IMR-90 (cell line): ENCODE measurements around the gene CSRP2. TPM values are rescaled to one million over a fixed set of nuclear protein-coding genes. Genes with fewer than 3 reads are reported as not detected.

Source experiments
- ATAC-seq: fragments of 200-7000 bp; cut with Tn5 transposase; 2 replicates; pipeline ENCODE4 v1.9.1; 2020; ENCODE audit warnings: low read depth, mild to moderate bottlenecking, moderate library complexity
- BruUV-seq: library from RNA; stranded (reverse); fragments of 400-500 nt; replicated peaks from 2 replicates; lab custom pipeline; 2021; lab: Mats Ljungman, UMichigan
- CTCF ChIA-PET: fragments of 300-600 bp; formaldehyde crosslinking; extraction: SDS; loops from one replicate; lab custom pipeline; 2021; ENCODE audit warnings: antibody characterized with exemption; lab: Yijun Ruan, JAX
- POLR2A ChIA-PET: fragments of 300-600 bp; sonication (Branson Sonifier 250); formaldehyde crosslinking; loops from one replicate; lab custom pipeline; 2022; ENCODE audit warnings: antibody characterized with exemption; ENCODE audit not compliant: unreplicated experiment; lab: Charles Lee
- DNase-seq: peaks from one replicate; pipeline ENCODE4 v3.0.0; 2013
- H2AFZ ChIP-seq: replicated peaks from 2 replicates; pipeline ENCODE3; 2013; ENCODE audit warnings: low read length, mild to moderate bottlenecking; ENCODE audit not compliant: poor library complexity
- H2AK5ac ChIP-seq: 2 replicates; pipeline ENCODE4 v1.6.1; 2013; ENCODE audit warnings: low read depth, low read length, inconsistent platforms
- H2AK9ac ChIP-seq: replicated peaks from 2 replicates; pipeline ENCODE3; 2013; ENCODE audit warnings: mild to moderate bottlenecking, low read depth, low read length, moderate library complexity; ENCODE audit not compliant: poor library complexity
- H2BK120ac ChIP-seq: 2 replicates; pipeline ENCODE4 v1.6.1; 2013; ENCODE audit warnings: low read depth, low read length, inconsistent platforms
- H2BK15ac ChIP-seq: 3 replicates; pipeline ENCODE4 v1.6.1; 2013; ENCODE audit warnings: low read depth, low read length, inconsistent platforms
- H2BK20ac ChIP-seq: 2 replicates; pipeline ENCODE4 v1.6.1; 2013; ENCODE audit warnings: low read depth, mild to moderate bottlenecking, inconsistent platforms, low read length, moderate library complexity
- H2BK5ac ChIP-seq: 2 replicates; pipeline ENCODE4 v1.6.1; 2013; ENCODE audit warnings: mild to moderate bottlenecking, low read depth, low read length, inconsistent platforms; ENCODE audit not compliant: poor library complexity, severe bottlenecking
- H3K14ac ChIP-seq: replicated peaks from 2 replicates; pipeline ENCODE4 v1.6.1; 2013; ENCODE audit warnings: low read depth, low read length, inconsistent platforms
- H3K18ac ChIP-seq: 2 replicates; pipeline ENCODE4 v1.6.1; 2013; ENCODE audit warnings: low read depth, low read length, control low read depth
- H3K23ac ChIP-seq: 2 replicates; pipeline ENCODE4 v1.6.1; 2013; ENCODE audit warnings: low read depth, low read length, inconsistent platforms
- H3K27ac ChIP-seq: 2 replicates; pipeline ENCODE4 v1.5.1; 2013; ENCODE audit warnings: mild to moderate bottlenecking, control low read depth, low read length; ENCODE audit not compliant: insufficient read depth
- H3K27me3 ChIP-seq: 2 replicates; pipeline ENCODE4 v1.6.1; 2013; ENCODE audit warnings: low read length; ENCODE audit not compliant: control insufficient read depth, insufficient read depth
- H3K36me3 ChIP-seq: 2 replicates; pipeline ENCODE4 v1.6.1; 2013; ENCODE audit warnings: low read length, mixed read lengths; ENCODE audit not compliant: control insufficient read depth, insufficient read depth
- H3K4ac ChIP-seq: 2 replicates; pipeline ENCODE4 v1.6.1; 2013; ENCODE audit warnings: low read depth, low read length, inconsistent platforms
- H3K4me1 ChIP-seq: 2 replicates; pipeline ENCODE4 v1.6.1; 2013; ENCODE audit warnings: low read length, mixed read lengths; ENCODE audit not compliant: control insufficient read depth, insufficient read depth
- H3K4me2 ChIP-seq: 2 replicates; pipeline ENCODE4 v1.6.1; 2013; ENCODE audit warnings: low read depth, mild to moderate bottlenecking, control low read depth, low read length, moderate library complexity
- H3K4me3 ChIP-seq: 2 replicates; pipeline ENCODE4 v1.5.1; 2013; ENCODE audit warnings: low read depth, mild to moderate bottlenecking, control low read depth, low read length, moderate library complexity; ENCODE audit not compliant: insufficient read depth
- H3K56ac ChIP-seq: 2 replicates; pipeline ENCODE4 v1.6.1; 2013; ENCODE audit warnings: low read length, inconsistent platforms; ENCODE audit not compliant: insufficient read depth; ENCODE audit errors: extremely low read depth
- H3K79me1 ChIP-seq, 2 experiments: 2 replicates each; pipeline ENCODE4 v1.6.1; 2013; ENCODE audit warnings: low read length in 2 of 2, inconsistent platforms in 1 of 2, low read depth in 1 of 2
- H3K9ac ChIP-seq: 2 replicates; pipeline ENCODE4 v1.6.1; 2013; ENCODE audit warnings: low read depth, low read length, control low read depth
- H3K9me1 ChIP-seq: 2 replicates; pipeline ENCODE4 v1.6.1; 2013; ENCODE audit warnings: low read length, inconsistent platforms; ENCODE audit not compliant: insufficient read depth
- H3K9me3 ChIP-seq: 2 replicates; pipeline ENCODE4 v1.6.1; 2013; ENCODE audit warnings: low read length; ENCODE audit not compliant: control insufficient read depth, insufficient read depth
- H4K20me1 ChIP-seq: 2 replicates; pipeline ENCODE4 v1.6.1; 2013; ENCODE audit warnings: low read length, inconsistent platforms; ENCODE audit not compliant: insufficient read depth
- H4K5ac ChIP-seq: 2 replicates; pipeline ENCODE4 v1.6.1; 2013; ENCODE audit warnings: mild to moderate bottlenecking, low read depth, low read length, control low read depth
- H4K8ac ChIP-seq, 2 experiments: 2 replicates each; pipeline ENCODE4 v1.6.1; 2013; ENCODE audit warnings: low read depth in 2 of 2, low read length in 2 of 2, control low read depth in 1 of 2, inconsistent platforms in 1 of 2
- H4K91ac ChIP-seq: 2 replicates; pipeline ENCODE4 v1.6.1; 2013; ENCODE audit warnings: low read depth, low read length, inconsistent platforms; ENCODE audit not compliant: insufficient read depth
- BHLHE40 ChIP-seq: fragments of 150-350 bp; IDR thresholded peaks from 2 replicates; pipeline ENCODE4 v1.6.1; 2016; ENCODE audit warnings: mild to moderate bottlenecking, low read depth, low read length
- CHD1 ChIP-seq: IDR thresholded peaks from 2 replicates; pipeline ENCODE4 v1.6.1; 2012; ENCODE audit warnings: low read depth, low read length, improper control_type of control experiment
- FOS ChIP-seq: fragments of 150-350 bp; IDR thresholded peaks from 2 replicates; pipeline ENCODE4 v1.6.1; 2016; ENCODE audit warnings: low read depth, low read length
- MAFK ChIP-seq: IDR thresholded peaks from 2 replicates; pipeline ENCODE4 v1.6.1; 2012; ENCODE audit warnings: low read depth, low read length, improper control_type of control experiment
- MAZ ChIP-seq: IDR thresholded peaks from 2 replicates; pipeline ENCODE4 v1.6.1; 2012; ENCODE audit warnings: low read depth, mild to moderate bottlenecking, low read length, improper control_type of control experiment, moderate library complexity, borderline replicate concordance
- MXI1 ChIP-seq: IDR thresholded peaks from 2 replicates; pipeline ENCODE4 v1.6.1; 2012; ENCODE audit warnings: low read depth, mild to moderate bottlenecking, low read length, moderate library complexity, borderline replicate concordance
- NFE2L2 ChIP-seq: fragments of 150-350 bp; IDR thresholded peaks from 2 replicates; pipeline ENCODE4 v1.6.1; 2016; ENCODE audit warnings: low read depth, mild to moderate bottlenecking, low read length
- POLR2A ChIP-seq: IDR thresholded peaks from 2 replicates; pipeline ENCODE4 v1.6.1; 2012; ENCODE audit warnings: mild to moderate bottlenecking, low read depth, low read length
- RAD21 ChIP-seq: IDR thresholded peaks from 2 replicates; pipeline ENCODE4 v1.6.1; 2012; ENCODE audit warnings: low read length, improper control_type of control experiment
- RCOR1 ChIP-seq: IDR thresholded peaks from 2 replicates; pipeline ENCODE4 v1.6.1; 2012; ENCODE audit warnings: mild to moderate bottlenecking, low read length, improper control_type of control experiment; ENCODE audit not compliant: insufficient replicate concordance
- RFX5 ChIP-seq: IDR thresholded peaks from 2 replicates; pipeline ENCODE4 v1.8.0; 2012; ENCODE audit warnings: low read depth, mild to moderate bottlenecking, low read length, moderate library complexity
- SMC3 ChIP-seq: fragments of 150-350 bp; IDR thresholded peaks from 2 replicates; pipeline ENCODE4 v1.6.1; 2016; ENCODE audit warnings: low read depth, mild to moderate bottlenecking, antibody characterized with exemption, low read length, moderate library complexity
- WGBS, 2 experiments: methylation state at CpG; one replicate each; pipeline versions ENCODE4 v1.1.5 to v1.1.7; 2013; ENCODE audit warnings: missing lambda C conversion rate in 2 of 2; ENCODE audit not compliant: insufficient read length in 1 of 2; ENCODE audit errors: extremely low coverage in 2 of 2; 5-methylcytosine and 5-hydroxymethylcytosine counted together
- dilution Hi-C: fragments of 300-500 bp; cut with HindIII; formaldehyde crosslinking; loops from one replicate; pipeline ENCODE4 v1.14.3; 2018; ENCODE audit warnings: low sequenced_read_pairs; ENCODE audit not compliant: unreplicated experiment
- in situ Hi-C: fragments of 300-500 bp; cut with MboI; formaldehyde crosslinking; loops from 3 replicates; pipeline ENCODE4 v1.14.3; 2019; ENCODE audit warnings: low sequenced_read_pairs, inconsistent platforms, mixed read lengths
- intact Hi-C: fragments of 100-400 bp; cut with micrococcal nuclease; formaldehyde crosslinking; loops from 2 replicates; pipeline ENCODE4 v1.10.0; 2022
- polyA plus RNA-seq, 3 experiments: library from polyadenylated mRNA; depleted of rRNA; stranded (reverse); fragments of >200 nt; gene quantifications; 2 replicates each; pipeline ENCODE4 v1.2.3, GENCODE V29; 2012; ENCODE audit warnings: low replicate concordance in 1 of 3
- total RNA-seq: library from RNA; depleted of rRNA; stranded (reverse); fragments of >200 nt; gene quantifications from 2 replicates; pipeline ENCODE4 v1.2.3, GENCODE V29; 2012
- TF ChIP-seq, protein P1 (sequence below): fragments of 150-350 bp; IDR thresholded peaks from 2 replicates; pipeline ENCODE4 v1.6.1; 2016; ENCODE audit warnings: low read depth, mild to moderate bottlenecking, low read length, moderate library complexity, borderline replicate concordance
- TF ChIP-seq, protein P2 (sequence below): fragments of 150-350 bp; IDR thresholded peaks from 2 replicates; pipeline ENCODE4 v1.6.1; 2017; ENCODE audit warnings: mild to moderate bottlenecking, antibody characterized with exemption, low read length, low read depth
- TF ChIP-seq, protein P3 (sequence below): conservative IDR thresholded peaks from 2 replicates; pipeline ENCODE4 v1.5.1; 2012; ENCODE audit warnings: mild to moderate bottlenecking, low read depth, low read length, improper control_type of control experiment

Gene CSRP2
- total and polyA plus RNA-seq, 2 of the 4 experiments (the other 2 are of a cell fraction) = 156 to 179 TPM

DNA sequence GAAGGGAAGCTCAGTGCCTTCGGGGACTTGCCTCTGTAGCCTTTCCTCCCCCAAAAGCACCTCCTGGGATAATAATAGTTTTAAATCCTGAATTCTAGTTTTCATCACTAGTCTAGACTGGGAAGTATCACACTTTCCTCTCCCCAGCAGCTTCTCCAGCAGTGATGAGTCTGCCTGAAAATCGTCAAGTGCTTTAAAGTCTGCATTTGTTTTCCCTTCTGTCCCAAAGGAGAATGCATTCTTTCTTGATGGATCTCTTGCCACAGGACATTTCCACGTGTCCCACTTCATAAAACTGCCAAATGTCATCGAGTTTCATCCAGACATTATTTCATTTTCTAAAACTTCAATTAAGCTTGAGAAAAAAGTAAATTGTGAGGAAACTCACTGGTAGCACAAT lies 15.0 kb downstream of the CSRP2 start:
- Histone ChIP-seq H3K79me1 (peaks cover 19 to 56% of the 10 kb centered on the region in 2 experiments), H3K23ac (peak overlapping the region; percentile 79; the same call in 1 of the 2 replicates), H3K9me3 (no peaks in the 10 kb centered on the region), H2BK15ac (peak overlapping the region; percentile 46; the same call in 1 of the 3 replicates), H3K27me3 (no peaks in the 10 kb centered on the region), H3K18ac (peak overlapping the region; percentile 40), H3K4ac (peak overlapping the region; percentile 78), H2AK9ac (no peak overlapping the region), H3K9ac (peak overlapping the region; percentile 21; the same call in 1 of the 2 replicates), H3K4me1 (peaks cover 12% of the 10 kb centered on the region), H4K8ac (peak overlapping the region in 1 of 2 experiments; percentile 78; a peak in 2 of 4 replicates), H3K56ac (peak overlapping the region; percentile 71; the same call in 1 of the 2 replicates), H2AFZ (no peak overlapping the region), H2BK120ac (peak overlapping the region; percentile 84), H3K27ac (peak overlapping the region; percentile 70; the same call in 1 of the 2 replicates), H4K91ac (peak overlapping the region; percentile 37), H4K5ac (peak overlapping the region; percentile 9; the same call in 1 of the 2 replicates), H4K20me1 (peaks cover 10% of the 10 kb centered on the region), H3K14ac (peak overlapping the region; percentile 77), H3K36me3 (peaks cover 10% of the 10 kb centered on the region), H3K4me2 (peak overlapping the region; percentile 58), H2BK20ac (peak overlapping the region; percentile 81), H3K9me1 (peaks cover 15% of the 10 kb centered on the region; the same call in 1 of the 2 replicates), H2AK5ac (peak overlapping the region; percentile 47), H2BK5ac (peak overlapping the region; percentile 82), H3K4me3 (no peak overlapping the region)
- in situ Hi-C loops (no loop called here), dilution Hi-C loops (no loop called here), intact Hi-C loops (loop anchor here (1.0 to 5.0 kb wide), 2 partner anchors 15 to 148 kb away; partner anchors contain the start of gene CSRP2)
- WGBS, 2 experiments = 0% methylated on average over 1 of the region's 4 CpGs; no CpG with 5 or more reads in 1 of the 2 experiments
- ChIA-PET CTCF (interaction anchor here (0.8 to 1.2 kb wide), 3 partner anchors 12 to 146 kb away, joined by 3 to 4 read pairs (median 3); no protein-coding TSS in a partner anchor), POLR2A (interaction anchor here (0.6 kb wide), 1 partner anchor 8 kb away, joined by 3 read pairs; no protein-coding TSS in a partner anchor)
- no TSS peak for BruUV-seq
- TF ChIP-seq, protein P1, sequence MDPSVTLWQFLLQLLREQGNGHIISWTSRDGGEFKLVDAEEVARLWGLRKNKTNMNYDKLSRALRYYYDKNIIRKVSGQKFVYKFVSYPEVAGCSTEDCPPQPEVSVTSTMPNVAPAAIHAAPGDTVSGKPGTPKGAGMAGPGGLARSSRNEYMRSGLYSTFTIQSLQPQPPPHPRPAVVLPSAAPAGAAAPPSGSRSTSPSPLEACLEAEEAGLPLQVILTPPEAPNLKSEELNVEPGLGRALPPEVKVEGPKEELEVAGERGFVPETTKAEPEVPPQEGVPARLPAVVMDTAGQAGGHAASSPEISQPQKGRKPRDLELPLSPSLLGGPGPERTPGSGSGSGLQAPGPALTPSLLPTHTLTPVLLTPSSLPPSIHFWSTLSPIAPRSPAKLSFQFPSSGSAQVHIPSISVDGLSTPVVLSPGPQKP = no peak
- TF ChIP-seq RFX5 = no peak
- TF ChIP-seq, protein P2, sequence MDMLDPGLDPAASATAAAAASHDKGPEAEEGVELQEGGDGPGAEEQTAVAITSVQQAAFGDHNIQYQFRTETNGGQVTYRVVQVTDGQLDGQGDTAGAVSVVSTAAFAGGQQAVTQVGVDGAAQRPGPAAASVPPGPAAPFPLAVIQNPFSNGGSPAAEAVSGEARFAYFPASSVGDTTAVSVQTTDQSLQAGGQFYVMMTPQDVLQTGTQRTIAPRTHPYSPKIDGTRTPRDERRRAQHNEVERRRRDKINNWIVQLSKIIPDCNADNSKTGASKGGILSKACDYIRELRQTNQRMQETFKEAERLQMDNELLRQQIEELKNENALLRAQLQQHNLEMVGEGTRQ = no peak
- no peak for TF ChIP-seq SMC3
- TF ChIP-seq MAZ = no peak
- TF ChIP-seq, protein P3, sequence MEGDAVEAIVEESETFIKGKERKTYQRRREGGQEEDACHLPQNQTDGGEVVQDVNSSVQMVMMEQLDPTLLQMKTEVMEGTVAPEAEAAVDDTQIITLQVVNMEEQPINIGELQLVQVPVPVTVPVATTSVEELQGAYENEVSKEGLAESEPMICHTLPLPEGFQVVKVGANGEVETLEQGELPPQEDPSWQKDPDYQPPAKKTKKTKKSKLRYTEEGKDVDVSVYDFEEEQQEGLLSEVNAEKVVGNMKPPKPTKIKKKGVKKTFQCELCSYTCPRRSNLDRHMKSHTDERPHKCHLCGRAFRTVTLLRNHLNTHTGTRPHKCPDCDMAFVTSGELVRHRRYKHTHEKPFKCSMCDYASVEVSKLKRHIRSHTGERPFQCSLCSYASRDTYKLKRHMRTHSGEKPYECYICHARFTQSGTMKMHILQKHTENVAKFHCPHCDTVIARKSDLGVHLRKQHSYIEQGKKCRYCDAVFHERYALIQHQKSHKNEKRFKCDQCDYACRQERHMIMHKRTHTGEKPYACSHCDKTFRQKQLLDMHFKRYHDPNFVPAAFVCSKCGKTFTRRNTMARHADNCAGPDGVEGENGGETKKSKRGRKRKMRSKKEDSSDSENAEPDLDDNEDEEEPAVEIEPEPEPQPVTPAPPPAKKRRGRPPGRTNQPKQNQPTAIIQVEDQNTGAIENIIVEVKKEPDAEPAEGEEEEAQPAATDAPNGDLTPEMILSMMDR = no peak
- no peak for TF ChIP-seq RAD21
- no peak for TF ChIP-seq FOS
- no peak for TF ChIP-seq CHD1
- no peak for TF ChIP-seq RCOR1
- no peak for TF ChIP-seq POLR2A
- no peak for TF ChIP-seq MAFK
- TF ChIP-seq MXI1 = no peak
- no peak for TF ChIP-seq BHLHE40
- TF ChIP-seq NFE2L2 = no peak
- ATAC-seq = peak; percentile 25
- DNase-seq = peak; percentile 27
